Mucosa of gallbladder (tissue), 1 donor: ENCODE results near the gene SLC66A2. TPM values are rescaled to one million over a fixed set of nuclear protein-coding genes. Genes with fewer than 3 reads are reported as not detected.
"Not testable (repeated sequence)": the region's sequence is repeated elsewhere in the genome, so short reads cannot be mapped to it uniquely, and the experiment has no call there.

Experiments
- DNase-seq: peaks from one replicate; pipeline ENCODE4 v3.0.0-alpha.2; 2020; ENCODE audit warnings: low spot score
- total RNA-seq: library from RNA; stranded (reverse); gene quantifications from one replicate; pipeline ENCODE4 v1.2.1, GENCODE V29; 2021
- donor health status: DM: no; HTN: no; CAD: no.

Gene SLC66A2
- total RNA-seq, 1 donor from 2014 or later: 61.3 TPM

DNA sequence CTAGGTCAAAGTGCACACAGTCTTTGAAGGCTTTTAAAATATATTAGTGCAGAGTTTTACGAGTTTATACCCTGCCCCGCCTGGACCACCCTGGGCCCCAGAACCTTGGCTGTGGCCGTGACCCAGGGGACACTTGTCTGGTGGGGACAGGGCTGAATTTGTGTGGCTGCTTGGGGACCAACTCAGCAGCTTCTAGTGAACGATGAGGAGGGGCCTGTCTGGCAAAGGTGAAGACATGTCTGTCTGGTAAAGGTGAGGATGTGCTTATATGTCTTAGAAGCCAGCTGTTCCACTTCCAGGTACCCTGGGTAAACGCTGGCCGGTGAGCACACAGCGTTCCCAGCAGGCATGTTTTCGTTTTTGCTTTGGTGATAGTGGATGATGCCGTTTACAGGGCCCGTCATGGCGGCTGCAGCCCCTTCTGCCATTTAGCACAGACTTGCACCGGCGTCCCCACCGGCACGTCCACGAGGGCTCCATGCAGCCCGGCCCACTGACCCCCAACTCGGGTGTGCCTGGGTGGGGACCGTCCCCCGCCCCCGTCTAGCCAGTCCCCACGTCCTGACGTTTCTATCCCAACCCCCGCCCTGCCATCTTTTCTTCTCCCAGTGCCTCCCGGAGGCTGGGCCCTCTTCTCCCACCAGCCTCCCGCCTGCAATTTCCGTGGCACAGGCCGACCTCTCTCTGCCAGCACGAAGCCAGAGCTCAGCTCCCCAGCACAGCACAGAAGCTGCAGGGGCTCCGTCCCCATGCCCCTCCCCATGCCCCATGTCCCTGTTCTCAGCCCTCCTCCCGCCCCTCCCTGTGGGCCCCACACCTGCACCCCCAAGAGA is 67.8 kb downstream of the SLC66A2 start:
- no peak for DNase-seq

DNA sequence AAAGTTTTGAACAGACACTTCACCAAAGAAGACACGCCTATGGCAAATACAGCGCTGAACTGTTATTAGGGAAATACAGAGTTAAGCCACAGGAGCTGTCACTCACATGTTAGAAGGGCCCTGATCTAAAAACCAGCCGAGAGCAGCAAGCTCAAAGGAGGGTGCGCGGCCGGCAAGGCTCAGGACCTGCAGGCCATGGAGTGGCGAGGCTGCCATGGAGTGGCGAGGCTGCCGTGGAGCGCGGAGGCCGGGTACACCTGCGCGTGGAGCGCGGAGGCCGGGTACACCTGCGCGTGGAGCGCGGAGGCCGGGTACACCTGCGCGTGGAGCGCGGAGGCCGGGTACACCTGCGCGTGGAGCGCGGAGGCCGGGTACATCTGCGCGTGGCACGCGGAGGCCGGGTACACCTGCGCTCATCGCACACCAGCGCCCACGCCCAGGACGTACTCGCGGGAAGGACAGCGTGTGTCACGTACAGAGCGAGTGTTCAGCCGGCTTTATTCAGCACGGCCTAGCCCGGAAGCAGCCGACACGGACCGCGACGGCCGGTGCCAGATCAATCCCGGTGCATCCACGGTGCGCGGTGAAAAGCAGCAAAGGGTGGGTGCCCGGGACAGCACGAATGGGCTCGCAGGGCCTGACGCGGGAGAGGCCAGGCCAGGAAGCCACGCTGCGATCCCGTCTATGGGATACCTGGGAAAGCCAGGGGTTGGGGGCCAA is 68.8 kb downstream of the SLC66A2 start:
- DNase-seq: no peak

DNA sequence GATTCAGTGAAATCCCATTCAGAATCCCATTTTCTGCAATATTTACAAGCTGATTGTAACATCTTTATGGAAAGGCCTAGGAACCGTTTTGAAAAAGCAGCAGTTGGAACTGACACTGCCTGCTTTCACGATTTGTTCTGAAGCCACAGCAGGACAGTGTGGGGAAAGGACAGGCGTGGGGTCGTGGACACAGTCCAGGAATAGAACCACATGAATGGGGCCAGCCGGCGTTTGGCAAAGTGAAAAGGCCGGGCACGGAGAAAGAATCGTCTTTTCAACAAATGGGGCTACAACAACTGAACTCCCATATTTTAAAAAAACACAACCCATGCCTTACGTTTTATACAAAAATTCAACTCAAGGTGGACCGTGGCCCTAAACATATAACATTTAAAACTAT is 69.8 kb downstream of the SLC66A2 start:
- no peak for DNase-seq

DNA sequence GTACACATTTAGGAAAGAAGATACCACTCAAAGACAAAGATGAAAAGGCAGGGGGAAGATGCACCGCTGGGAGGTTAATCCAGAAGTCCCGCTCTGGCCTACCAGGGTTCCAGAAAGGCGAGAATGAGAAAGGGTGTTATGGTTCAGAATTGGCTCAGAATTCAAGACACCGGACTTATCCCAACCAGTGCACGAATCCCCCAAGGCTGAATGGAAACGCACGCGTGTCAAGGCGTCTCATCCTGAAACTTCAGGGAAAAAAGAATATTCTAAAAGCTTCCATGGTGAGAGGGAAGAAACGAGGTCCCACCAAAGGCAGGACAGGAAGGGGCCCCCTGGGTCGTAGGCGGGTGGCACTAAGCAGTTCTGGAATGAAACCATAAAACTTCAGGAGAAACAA is 71.9 kb downstream of the SLC66A2 start:
- DNase-seq: no peak

DNA sequence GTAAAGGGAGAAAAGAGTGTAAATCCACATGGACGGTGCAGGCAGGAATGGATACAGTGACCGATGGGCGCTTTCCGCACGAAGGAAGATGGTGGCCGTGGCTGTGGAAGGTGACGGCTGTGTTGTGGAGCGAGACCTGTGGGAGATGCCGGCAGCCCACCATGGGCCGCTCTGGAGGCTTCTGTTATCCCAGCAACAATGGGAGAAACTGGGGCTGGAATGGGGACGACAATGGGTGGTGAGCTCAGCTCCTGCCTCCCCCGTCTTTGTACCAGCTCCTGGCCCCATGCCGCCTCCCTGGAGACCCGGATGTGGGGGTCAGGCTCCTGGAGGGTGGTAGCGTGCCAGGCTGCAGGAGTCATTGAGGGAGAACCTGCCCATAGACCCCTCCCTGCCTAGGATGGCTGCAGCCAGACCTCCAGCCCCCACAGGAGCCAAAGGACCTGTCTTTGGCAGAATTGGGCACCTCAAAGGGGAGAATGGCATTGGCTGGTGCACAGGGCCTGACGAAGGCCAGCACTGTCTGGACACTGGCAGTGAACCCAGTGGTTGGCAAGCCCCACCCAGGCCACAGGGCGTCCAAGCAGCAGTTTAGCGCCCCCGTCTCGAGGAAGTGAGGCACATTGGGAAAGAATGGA is 72.6 kb downstream of the SLC66A2 start:
- DNase-seq: no peak

DNA sequence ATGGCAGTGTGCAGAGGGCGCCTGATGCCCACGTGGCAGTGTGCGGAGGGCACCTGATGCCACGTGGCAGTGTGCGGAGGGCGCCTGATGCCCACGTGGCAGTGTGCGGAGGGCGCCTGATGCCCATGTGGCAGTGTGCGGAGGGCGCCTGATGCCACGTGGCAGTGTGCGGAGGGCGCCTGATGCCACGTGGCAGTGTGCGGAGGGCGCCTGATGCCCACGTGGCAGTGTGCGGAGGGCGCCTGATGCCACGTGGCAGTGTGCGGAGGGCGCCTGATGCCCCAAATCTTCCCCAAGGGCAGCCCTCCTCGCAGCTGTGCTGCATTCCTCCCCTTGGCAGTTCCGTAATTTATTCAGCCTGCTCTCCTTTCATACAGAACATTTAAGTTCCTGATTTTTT is 73.2 kb downstream of the SLC66A2 start:
- DNase-seq: not testable (repeated sequence)

DNA sequence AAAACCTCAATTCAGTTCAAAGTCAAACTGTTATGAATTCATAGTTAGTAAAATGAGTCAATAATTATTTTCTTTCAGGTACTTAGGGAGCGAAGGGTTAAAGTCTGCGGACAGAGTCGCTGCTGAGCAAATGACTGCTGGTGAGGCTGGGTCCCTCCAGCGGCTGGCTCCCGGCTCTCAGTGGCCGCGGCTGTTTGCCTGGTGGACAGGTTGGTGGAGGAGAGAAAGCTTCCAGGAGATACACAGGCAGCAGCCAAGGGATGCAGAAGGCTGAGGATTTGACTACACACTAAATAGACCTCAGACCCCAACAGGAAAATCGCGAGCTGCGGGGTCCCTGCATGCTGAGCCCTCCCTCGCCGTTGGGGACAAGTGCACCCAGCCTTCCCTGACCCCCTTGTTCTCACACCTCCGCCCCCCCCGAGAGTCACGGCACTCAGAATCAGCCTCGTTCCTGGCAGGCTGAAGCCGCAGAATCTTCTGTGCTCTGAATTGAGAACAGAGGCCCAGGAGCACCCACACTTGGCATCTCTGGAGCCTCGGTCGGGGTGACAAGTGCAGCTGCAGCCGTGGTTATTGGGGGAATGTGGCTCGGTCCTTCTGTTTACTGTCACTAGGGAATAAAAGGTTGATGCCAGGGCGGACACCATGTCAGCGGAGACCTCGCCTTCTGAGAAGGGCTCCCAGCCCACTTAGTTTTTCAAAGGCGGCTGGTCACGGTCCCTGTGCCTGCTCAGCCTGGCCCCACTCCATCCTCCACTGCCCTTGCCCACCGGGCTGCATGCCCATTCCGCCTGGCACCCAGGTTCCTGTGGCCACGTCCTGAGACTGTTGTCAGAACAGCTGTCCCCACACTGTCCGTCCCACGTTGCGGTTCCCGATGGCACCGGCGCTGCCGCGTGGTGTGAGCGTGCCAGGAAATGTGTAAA is 74.0 kb downstream of the SLC66A2 start:
- DNase-seq: no peak

DNA sequence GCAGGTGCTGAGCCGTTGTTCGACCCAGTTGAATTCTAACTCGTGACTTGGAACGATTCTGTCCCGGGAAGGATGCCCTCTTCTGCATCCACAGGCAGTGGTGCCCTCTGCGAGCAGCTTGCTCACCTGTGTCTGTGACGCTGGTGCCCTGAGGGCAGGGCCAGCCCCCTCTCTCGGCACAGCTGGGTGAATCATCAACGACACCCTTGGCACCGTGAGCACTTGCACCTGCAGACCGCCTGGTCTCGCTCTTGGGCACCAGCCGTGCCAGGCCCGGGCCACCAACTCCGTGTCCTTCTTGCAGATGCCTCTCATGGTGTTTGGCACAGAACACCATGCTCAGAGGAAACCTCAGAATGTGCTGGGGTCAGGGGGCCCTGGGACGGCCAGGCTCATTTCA is 75.0 kb downstream of the SLC66A2 start:
- DNase-seq: no peak

DNA sequence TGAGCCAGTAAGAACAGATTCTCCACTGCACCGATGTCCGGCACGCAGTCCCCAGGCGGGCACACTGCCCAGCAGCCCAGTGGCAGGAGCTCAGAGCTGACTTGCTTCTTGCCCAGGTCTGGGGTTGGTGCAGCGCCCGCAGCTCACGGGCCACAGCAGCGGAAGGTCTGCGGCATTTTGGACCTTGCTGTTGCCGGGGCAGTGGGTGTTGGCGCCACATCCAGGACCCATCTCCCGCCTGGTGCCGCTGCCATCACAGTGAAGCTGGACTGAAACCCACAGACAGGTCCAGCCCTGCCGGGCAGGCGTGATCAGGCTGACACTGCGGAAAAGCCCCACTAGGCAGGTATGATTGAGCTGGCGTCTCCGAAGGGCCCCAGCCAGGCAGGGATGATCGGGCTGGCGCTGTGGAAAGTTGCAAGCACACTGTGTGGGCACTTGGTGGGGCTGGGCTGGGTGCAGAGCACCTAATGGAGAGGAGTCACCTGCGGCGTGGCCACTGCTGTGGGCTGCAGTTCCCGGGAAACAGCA is 75.5 kb downstream of the SLC66A2 start:
- DNase-seq: no peak

DNA sequence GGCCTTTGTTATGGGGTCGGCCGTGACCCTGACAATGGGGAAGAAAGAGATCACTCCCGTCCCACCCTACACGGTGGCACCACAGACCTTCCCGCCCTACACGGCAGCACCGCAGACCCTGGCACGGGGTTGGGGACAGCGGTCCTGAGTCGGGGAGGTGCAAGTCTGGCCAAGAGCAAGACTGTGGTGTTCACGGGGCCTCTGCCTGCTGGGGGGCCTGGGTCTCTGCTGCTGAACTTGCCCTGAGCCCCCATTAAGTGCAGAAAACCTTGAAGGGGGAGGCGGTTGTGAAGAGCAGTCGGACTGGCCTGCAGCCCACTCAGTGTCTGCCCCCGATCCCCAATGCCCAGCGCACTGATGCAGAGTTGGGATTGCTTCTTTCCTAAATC is 75.9 kb downstream of the SLC66A2 start:
- DNase-seq: no peak

DNA sequence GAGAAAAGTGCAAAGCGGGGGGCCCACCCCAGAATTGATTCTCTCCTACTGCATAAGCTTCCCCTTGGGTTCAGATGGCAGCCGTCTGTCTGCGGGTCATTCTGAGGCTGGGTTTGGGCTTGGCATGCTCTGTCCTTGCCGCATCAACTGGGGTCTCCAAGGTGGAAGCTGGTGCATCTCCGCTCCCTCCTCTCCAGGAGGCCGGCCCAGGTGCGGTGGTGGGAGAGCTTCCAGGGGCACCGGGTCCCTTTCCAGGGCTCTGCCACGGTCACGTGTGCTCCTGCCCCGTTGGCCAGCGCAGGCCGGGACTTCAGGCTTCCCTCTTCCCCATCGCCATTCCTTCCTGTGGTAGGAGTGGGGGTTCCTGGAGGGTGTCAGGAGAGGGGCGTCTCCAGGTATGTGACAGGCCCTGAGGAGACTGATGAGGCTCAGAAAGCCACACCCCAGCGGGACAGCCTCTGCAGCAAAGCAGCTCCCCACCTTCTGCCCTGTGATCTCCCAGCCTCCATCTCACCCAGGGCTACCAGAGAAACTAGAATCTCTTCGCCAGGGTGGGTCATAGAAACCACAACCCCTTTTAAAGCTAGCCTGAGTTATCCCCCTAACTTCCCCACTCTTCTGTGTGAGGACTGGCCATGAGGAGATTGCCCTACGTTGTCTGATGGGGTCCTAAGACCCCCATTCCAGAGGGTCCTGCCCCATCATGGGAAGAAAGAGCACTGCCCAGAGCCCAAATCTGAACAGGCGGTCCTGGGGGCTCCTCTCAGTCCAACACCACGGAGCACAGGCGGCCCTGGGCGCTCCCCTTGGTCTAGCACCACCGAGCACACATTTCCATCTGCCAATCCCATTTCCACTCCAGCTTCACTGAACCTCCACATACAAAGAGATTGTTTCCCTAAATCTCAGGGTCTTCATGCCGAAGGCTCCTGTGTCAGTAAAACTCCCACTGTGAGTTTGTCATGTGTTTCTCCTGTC is 76.6 kb downstream of the SLC66A2 start:
- no peak for DNase-seq

DNA sequence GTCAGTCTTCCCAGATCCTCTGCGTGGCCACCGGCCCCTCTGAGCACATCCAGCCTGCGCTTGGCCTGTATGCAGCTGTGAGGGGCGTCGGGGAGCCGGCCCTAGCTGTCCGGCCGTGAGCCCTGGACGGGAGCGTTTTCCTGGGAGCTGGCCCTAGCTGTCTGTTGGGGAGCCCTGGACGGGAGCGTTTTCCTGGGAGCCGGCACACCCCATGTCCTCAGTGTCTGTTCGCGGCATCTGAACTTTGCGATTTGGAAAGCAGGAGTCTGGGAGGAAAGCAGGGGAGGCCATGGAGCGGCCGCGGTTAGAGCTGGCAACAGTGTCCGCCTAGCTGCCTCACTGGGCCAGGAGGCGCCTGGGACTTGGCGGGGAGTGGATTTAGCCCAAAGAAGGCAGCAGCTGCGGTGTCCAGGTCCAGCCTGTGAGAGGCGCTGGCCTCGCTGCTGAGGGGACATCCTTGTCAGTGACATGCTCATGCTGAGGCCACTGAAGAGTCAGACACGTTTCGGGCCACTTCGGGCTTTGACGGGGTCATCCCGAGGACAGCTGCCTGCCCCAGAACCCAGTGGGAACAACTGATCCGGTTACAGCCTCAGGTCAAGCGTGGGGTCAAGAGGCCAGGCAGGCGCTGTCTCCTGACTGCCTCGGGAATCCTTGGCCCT is 77.9 kb downstream of the SLC66A2 start:
- no peak for DNase-seq

DNA sequence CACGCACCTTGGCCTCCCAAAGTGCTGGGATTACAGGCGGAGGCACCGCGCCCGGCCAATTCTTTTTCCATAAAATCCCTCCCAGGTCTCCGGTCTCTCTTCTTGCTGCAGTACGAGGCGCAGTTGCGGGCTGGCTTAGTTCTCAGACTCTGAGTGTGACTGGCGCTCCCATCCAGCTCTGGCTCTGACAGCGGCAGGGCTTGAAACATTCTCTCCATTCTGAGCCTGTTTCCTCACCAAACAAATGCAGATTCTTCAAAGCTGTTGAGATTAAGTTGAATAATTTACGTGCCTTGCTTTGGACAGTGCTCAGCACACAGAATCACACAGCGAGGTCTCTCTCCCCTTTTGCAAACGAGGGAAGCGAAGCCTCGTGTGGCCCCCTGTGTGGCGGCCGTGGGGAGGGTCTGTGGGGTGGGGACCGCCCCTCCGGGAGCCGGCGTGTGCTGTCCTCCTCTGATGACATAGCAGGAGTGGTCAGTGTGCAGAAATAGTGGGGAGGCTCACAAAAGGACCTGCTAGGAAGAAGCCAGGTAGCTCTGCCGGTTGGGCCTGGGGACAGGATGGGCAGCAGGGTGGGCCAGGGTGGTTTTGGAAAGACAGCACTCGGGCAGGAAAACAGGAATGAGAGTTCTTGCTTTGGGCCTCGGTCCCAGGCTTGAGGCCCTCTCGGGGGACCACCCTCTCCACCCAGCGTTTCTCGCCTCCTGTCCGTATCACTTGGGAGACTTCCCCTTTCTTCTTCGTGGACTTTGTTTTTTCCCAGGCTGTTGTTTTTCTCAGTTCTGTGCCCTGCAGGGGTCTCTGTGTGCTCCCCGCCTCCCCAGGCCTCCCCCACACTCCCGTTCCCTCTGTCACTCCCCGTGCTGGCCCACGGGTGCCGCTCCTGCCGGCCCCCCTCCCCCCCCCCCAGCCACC is 78.7 kb downstream of the SLC66A2 start:
- no peak for DNase-seq

DNA sequence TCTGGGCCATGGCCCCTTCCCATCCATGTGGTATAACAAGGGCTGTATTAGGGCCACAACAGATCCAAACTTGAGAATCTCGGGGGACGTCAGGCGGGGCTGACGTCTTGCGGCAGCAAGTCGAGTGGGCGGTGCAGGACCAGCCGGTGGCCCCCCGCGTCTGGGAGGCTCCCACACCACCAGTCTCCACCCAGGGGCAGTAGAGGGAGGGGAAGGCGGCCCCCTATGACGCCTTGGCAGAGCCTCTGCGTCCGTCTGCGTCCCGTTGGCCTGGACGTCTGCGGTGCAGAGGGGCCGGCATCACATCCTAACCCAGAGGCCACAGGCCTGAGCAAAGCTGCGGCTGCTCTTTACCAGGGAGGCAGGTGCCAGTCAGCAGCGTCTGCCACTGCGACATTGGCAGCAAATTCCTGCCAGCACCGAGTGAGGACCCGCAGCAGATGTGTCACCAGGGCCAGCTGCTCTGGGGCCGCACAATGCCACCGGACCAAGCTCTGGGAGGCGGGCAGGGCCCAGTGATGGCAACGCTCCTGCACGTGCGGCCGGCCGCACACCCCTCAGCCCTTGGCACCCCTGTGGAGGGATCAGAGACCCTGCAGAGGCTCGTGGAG is 79.9 kb downstream of the SLC66A2 start:
- DNase-seq: no peak

DNA sequence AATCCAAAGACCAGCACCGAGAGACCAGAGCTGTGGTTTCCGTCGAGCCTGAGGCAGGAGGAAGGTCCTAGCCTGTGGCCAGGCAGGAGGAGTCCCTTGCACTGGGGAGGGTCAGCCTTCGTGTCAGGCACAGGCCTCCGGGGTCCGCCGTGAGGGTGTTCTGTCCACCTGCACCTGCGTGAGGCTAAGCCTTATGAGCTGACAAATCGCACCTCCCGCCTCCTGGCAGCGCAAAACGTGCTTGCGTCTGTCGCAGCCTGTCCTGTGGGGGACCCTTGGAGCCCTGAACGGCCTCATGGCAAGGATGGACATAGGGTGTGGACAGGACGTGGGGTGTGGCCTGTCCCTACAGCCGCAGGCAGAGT is 80.4 kb downstream of the SLC66A2 start:
- DNase-seq: no peak

DNA sequence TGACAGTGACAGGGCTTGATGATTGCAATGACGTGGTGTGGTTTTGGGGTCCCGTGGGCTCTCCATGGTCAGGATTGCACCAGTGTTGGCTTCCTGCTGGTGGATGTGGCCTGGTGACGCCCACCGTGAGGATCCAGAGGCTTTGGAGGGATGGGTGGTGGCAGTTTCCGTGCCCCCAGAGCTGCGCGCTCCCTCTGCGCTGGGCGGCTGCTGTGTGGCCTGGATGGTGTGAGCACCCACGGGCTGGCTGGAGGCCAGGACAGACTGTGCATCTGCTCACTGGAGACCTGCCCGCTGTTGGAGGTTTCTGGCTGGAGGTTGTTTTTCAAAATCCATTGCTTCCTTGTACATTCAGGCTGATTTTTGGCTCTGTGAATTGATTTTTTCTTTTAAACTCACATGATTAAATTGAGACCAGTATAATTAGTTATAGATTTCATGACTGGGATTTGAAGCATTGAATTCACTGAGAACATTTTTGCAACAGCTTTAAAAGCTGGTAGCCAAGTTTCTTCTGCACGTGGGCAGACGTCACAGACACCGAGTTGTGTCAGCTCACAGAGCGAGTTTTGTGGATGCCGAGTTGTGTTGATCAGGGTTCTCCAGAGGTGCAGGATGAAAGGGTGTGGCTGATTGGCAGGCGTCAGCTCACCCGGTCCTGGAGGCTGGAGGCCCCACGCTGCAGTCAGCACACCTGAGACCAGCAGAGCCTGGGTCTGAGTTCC is 81.0 kb downstream of the SLC66A2 start:
- DNase-seq: no peak

DNA sequence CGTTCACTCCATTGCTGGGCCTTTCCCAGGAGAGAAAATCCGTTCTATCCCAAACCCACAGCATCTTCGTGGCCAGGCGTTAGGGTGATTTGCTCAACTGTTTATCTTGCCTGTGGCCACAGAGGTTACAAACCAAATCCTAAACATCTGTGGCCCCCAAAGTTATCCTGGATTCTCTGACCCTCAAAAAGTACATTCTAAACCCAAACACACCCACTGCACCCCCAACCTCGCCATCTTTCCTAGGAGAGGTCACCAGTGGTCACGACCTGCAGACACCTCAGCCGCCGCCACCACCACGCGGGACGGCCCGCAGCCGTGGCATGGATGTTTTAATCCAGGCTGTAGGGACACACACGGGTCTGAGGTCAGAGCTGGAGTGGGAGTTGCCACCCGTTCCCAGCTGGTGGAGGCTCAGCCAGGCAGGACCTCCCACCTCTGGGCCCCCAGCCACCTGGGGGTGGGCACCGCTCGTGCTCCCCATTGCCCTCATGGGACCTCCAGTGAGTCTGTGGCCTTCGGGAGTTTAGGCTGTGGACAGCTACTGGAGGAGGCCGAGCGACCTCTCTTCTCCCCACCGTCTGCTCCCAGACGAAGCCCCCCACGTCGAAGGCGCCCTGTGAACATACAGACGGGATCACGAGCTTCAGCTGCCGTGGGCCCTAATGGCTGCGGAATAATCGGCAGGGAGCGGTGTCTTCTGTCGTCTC is 81.7 kb downstream of the SLC66A2 start:
- DNase-seq: no peak
